Activated gamma-delta T cell (primary cell): ENCODE measurements around the gene EXOC1L.
"Not testable (repeated sequence)": the region's sequence is repeated elsewhere in the genome, so short reads cannot be mapped to it uniquely, and the experiment has no call there.

Experiments used
- DNase-seq: peaks from one replicate; lab custom pipeline; 2025; lab: John Stamatoyannopoulos, UW

Gene EXOC1L

DNA sequence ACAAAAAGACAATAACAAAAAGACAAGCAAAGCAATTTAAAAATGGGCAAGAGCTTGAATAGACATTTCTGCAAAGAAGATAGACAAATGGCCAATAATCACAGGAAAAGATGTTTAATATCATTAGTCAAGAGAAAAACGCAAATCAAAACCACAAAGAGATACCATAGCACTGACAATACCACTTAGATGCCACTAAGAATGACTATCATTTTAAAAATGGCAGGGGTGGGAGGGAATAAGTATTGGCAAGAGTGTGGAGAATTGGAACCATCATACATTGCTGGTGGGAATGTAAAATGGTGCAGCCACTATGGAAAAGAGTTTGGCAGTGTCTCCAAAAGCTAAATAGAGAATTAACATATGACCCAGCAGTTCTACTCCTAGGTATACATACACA is 18.8 kb downstream of the EXOC1L start:
- no peak for DNase-seq

DNA sequence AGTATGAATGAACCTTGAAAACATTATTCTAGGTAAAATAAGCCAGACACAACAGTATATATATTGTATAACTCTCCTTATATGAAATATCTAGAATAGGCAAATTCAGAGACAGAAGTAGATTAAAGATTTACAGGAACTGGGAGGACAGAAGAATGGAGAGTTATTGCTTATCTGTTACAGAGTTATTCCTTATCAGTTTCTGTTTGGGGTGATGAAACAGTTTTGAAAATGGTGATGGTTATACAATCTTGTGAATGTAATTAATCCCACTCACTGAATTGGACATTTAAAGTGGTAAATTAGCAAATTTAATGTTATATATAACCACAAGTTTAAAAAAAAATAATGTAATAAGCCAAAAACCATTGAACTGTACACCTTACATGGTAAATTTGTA is 19.4 kb downstream of the EXOC1L start:
- DNase-seq, result no peak

DNA sequence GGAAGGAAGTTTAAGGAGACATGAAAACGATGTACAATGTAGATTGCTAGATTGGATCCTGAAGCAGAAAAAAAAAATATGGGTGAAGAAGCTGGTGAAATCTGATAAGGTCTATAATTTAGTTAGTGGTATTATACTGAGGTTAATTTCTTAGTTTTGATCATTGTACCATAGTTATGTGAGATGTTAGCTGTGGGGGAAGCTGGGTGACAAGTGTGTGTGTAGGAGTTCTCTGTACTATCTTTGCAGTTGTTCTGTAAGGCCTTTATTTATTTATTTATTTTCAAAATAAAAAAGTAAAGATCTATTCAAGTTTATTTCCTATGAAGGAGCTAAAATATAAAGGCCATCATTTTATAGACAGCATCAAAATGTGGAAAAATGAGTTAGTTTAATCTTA is 21.4 kb downstream of the EXOC1L start:
- DNase-seq, result no peak

DNA sequence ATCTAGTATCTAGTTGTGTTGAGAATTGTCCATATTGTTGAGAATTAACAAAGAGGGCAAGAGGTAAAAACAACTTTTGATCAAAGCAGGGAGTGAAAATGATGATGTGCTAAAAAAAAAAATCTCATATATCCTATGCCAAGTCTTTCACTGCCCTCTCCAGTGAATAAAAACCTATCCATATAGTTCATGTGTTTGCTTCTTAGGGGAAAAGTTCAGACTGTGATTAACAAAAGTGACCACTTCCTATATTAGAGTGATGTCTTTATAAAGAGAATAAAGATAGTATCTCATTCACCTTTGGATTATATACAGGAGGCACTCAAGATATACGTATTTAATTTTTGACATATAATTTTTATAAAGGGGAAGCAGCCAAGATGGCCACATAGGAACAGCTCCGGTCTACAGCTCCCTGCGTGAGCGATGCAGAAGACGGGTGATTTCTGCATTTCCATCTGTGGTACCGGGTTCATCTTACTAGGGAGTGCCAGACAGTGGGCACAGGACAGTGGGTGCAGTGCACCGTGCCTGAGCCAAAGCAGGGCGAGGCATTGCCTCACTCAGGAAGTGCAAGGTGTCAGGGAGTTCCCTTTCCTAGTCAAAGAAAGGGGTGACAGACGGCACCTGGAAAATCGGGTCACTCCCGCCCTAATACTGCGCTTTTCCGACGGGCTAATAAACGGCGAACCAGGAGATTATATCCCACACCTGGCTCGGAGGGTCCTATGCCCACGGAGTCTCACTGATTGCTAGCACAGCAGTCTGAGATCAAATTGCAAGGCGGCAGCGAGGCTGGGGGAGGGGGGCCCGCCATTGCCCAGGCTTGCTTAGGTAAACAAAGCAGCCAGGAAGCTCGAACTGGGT is 22.0 kb downstream of the EXOC1L start:
- not testable (repeated sequence) for DNase-seq

DNA sequence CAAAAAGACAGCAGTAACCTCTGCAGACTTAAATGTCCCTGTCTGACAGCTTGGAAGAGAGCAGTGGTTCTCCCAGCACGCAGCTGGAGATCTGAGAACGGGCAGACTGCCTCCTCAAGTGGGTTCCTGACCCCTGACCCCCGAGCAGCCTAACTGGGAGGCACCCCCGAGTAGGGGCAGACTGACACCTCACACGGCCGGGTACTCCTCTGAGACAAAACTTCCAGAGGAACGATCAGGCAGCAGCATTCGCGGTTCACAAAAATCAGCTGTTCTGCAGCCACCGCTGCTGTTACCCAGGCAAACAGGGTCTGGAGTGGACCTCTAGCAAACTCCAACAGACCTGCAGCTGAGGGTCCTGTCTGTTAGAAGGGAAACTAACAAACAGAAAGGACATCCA is 22.7 kb downstream of the EXOC1L start:
- not testable (repeated sequence) for DNase-seq

DNA sequence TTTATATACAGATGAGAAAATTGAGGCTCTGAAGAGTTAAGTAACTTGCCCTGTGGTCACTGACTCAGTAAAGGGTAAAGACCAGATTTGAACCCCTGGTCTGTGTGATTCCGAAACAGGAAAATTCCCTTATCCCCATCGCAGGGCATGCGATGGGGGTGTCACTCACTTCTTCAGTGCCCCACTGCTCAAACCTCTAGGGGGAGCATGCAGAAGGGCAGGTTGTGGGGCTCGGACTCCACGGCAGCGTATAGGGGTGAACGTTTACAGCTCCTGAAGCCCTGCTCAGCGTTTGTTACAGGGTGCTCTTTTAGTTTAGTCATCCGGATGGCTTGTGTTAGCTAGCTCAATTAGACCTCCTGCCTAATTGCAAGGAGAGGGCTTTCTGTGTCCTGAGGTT is 30.1 kb downstream of the EXOC1L start:
- DNase-seq, result no peak

DNA sequence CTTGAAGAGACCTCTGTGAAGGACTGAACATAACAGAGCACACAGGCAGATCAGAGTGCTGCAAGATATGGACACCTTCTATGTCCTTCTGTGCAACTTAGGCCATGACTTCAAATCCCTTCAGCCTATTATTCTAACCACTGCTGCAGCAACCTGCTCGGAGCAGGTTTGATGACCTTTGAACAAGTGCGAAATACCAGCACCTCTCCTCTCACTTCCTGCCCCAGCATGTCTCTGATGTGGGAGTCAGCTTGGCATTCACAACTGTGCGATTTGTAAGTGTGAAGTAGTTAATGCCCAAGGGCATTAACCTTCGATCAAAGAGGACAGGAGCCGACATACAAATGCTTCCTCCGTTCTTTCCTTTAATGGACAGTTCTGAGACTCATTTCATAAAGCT is 32.3 kb downstream of the EXOC1L start:
- DNase-seq, result no peak

DNA sequence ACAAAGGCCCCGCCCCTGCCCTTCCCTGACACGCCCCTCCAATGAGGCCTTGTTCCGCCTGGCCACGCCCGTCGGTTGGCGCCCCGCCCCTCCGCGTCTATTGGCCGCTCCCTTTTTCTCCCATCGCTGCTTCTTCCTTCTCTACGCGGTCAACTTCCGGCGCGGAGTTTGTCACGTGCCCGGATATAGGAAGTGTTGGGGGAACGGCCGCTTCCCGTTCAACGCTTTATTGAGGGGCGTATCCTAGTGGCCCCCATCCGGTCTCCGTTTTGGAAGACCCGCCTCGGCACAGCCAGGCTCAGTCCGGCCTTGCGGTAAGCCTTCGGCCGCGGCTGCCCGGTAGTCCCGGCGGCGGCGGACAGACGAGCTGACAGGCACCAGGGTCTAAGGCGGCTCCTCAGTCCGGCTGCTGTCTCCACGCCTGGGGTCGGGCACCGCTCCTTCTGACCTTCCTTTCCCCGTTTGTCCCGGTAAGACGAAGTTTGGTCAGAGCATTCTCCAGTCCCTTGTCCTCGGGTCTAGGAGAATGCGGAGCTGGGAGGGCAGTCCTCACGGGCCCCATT is 34.0 kb downstream of the EXOC1L start, which contains the start of gene EXOC1:
EXOC1 (plus strand) TSS at position 165 of the 563 bp plus-strand sequence. CDS start 4,676 bp downstream, outside the sequence.
- DNase-seq, result peak; percentile 86

DNA sequence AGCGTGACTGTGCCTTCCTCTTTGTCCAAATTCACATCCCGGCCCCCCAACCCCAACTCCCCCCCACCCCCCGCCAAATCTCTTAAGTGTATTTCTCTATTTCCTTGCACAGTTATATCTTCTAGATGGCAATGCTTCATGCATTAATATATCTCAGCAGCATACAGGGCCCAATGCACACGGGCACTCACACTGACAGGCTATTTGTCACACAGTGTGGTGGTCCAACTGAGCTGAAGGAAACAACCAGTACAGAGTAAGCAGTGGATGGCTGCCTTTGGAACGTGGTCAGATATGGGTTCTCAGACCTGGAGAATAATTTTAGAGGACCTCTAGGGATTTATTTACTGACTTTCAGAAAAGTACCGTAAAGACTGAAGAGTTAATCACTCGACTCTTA is 34.5 kb downstream of the EXOC1L start:
- no peak for DNase-seq

DNA sequence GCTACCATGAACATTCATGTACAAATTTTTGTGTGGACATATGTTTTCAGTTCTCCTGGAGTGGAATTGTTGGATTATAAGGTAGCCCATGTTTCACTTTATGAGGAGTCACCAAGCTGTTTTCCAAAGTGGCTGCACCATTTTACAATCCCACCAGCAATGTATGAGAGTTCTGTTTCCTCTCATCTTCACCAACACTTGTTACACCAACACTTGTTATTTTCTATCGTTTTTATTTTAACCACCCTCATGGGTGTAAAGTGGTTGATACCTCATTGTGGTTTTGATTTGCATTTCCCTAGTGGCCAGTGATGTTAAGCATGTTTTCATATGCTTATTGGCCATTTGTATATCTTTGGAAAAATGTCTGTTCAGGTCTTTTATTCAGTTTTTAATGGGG is 38.0 kb downstream of the EXOC1L start:
- DNase-seq, result no peak

DNA sequence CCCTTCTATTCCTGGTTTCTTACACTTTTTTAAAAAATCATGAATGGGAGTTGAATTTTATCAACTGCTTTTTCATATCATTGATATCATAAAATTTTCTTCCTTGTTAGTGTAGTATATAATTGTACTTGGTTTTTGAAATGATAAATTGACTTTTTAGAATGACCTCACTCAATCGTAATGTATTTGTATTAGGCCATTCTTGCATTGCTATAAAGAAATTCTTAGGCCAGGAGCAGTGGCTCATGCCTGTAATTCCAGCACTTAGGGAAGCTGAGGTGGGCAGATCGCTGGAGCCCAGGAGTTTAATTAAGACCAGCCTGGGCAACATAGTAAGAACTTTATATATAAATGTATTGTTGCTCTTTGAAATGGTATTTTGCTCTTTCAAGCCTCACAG is 40.1 kb downstream of the EXOC1L start:
- no peak for DNase-seq

DNA sequence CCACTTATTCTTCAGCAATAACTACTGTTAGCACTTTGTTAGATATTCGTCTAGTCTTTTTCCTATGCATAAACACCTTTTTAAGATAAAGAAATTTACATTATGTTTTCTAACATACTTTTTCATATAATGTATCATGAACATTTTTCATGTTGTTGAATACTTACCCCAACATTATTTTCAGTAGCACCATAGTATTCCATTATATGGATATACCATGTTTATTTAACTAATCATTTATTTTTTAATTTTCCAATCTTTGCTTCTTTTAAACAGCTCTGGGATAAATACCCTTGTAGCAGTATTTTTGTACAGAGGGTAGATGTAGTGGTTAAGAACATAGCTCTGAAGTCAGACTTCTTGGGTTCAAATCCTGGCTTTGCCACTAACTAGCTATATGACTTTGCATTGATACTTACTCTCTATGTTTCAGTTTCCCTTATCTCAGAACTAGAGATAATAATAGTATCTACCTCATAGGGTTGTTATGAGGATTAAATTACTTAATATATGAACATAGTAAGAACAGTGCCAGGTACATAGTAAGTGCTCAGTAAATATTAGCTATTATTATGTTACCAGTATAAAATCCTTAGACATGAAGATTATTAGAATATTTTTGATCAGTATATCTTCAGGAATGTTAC is 45.1 kb downstream of the EXOC1L start:
- DNase-seq, result no peak

DNA sequence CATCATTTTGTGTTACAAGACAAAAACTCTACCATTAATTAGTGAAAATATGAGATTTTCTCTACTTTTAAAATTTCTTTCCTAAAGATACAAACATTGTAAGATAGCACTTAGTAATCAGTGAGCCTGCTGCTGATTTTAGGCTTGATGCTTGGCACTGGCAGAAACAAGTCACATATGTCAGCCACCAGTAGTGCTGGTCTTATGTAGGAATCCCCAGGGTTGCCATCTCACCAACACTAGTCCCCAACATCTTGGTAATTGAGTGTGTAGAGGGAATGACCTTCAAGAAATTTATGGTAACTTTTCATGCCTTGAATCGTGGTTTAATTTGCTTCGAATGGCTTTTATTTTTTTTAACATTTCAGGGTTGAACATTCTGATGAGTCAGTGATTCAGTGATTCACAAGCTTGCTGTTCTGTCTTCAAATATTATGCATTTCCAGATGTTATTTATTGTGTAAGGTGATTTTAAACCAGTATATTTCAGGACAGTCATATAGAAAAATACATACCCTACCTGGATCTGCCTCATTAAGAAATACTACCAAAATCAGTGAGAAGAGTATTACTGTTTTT is 45.7 kb downstream of the EXOC1L start:
- no peak for DNase-seq

DNA sequence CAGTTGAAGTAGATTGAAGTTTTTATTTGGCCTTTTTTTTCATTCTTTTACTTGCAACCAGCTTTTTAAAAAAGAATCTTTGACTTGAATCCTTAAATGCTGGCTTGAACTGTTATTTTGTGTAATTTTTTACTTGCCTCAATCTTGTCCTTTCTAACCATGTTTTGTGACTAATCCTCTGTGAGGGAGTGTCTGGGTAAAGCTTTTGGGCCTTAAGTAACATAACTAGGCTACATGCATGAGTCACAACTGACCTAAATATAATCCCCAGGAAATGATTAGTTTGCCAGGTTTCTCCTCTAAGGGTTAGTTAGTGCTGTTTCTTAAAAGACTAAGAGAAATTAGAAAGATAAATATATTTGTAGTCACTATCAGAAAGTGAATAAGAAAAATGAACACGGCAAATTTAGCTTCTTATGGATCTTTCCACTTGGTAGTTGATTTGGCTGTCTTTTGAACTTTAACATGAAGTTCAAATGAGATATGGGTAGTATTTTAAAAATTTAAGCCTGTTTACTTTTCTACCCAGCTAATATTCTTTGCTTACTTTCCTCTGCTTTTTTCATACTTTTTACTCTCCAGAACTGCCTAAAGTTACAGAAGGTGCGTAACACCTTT is 46.8 kb downstream of the EXOC1L start:
- DNase-seq, result no peak

DNA sequence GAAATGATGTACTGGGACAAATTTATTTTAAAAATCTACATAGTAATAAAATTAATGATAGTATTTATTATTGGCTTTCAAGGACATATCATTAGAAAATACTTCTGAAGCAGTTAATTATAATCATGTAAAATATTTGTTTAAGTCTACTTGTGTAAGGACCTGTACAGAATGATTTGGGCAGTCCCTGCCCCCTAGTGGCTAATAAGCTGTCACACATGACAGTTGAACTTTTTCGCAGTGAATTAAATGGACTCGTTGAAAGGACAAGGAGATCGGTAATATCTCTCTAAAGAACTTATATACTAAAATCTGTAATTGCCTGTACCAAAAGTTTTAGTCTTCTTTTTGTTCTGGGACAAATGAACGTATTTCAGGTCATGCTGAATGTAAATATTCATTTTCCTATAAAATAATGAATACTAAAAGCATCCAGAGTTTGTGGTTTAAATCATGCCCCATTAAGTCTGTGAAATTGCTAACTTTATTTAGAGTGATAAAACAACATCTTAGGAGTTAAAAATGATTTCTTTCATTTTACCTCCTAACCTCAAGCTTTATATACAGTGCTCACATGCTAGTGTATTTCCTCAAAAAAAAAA is 47.5 kb downstream of the EXOC1L start:
- DNase-seq, result no peak

DNA sequence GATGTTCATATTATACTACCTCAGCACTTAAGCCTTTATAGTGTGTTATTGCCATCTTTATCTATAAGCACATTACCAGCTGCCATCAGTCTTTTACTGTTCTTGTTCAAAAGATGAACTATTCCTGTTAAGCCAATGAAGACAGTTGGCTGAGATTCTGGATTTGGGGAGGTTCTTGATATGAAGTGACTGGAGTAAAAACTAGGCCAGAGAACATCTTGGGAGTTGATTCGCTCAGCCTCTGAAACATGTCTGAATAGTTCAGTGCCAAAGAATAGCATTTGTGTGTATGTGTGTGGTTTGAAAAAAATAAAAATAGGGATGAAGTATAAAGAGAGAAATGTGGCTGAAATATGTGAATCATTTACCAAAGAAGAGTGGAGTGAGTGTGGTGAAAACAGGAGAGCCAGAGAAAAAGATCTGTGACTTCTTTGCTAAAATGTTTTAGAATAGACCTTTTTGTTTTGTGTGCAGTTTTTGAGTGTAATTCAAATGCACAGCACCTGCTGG is 49.0 kb downstream of the EXOC1L start:
- no peak for DNase-seq

DNA sequence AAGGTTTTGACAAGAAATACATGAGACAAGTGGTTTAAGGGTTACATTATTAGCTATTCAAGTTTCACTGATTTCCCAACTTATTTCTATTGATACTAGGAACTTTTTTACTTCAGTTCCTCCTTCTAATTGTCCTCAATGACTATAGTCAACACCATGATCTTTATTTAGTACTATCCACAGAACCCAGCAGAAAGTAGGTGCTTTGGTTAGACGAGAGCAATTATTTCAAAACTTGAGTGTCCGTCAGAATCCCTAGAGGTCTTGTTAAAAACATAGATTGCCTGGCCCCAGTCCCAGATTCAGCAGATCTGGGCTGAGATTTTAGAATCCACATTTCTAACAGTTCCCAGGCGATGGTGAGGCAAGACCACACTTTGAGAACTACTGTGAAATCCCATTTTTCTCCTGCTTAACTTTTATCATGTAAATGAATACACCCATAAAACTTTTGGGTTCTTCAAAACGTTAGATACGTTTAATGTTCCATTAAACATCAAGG is 51.8 kb downstream of the EXOC1L start:
- no peak for DNase-seq

DNA sequence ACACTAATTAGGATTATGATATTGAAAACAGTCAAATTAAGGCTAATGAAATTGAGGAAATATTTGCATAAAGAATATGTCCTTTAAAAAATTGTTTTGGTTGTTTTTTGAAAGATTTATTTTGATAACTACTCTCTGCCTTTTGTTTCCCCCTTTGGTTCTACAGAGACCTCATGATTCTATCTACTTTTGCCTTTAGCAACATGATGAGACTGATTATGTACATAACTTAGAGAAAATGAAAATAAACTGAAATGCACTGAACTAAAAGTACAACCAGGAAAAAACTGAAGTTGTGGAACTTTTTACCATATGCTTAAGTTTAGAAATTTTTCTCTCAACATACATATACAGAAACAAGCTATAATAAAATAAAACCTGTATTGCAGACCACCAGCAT is 55.2 kb downstream of the EXOC1L start:
- no peak for DNase-seq

DNA sequence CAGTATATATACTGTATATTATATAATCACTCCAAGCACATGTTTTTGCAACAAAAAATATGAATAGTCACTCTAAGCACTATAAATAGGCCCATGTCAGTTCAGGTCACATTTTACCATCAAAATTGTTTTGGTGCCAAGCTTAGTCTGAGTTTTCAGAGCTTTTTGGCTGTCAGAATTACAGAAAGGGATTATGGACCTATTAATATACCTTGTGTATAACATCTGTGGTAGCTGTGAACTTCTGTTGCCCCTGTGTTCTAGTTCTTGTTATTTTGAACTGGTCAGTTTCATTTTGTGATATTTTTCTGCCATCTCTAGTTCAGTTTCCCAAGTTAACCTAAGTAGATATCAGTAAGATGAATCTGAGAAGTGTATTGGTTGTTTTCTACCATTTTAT is 56.8 kb downstream of the EXOC1L start:
- no peak for DNase-seq

DNA sequence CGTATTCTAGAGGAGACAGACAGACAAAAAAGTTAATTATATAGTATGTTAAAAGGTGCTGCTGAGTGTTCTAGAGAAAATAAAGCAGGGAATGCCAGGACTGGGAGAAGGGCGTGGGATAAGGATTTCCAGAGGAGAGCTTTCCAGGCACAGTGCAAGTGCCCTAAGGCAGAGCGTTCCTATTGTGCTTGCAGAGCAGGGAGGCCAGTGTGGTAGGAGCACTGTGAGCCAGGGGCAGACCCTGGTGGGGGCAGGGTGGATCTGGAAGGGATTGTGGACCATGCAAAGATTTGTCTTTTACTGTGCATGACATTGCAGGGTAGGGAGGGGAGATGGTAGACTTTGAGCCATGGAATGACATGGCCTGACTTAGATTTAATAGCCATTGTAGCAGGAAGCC is 59.6 kb downstream of the EXOC1L start:
- no peak for DNase-seq

DNA sequence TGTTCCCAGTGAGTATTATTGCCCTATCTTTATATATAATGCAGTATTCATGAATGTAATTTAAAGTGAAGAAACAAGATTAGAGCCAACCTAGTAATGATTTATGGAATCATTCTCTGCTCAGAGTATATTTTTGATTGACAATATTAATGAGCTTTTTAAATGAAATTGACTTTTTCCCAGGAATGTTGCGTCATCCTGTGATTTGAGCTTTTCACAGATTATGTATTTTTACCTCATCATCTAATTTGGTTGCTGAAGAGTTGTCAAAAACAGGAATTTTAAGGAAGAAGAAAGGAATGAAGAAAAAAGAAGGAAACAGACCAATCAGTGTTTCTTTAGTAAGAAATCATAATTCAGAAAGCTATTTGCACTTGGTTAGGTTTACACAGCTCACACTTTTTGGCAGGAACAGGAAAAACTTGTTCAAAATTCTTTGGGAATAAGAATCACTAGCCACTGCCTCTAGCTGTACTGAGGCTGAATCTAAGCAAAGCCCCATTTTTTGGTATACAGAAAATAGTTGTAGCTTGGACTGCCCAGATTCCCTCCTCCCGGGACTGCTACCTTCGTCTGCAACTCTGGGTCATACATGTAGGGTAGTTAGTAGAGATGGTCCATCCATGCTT is 61.2 kb downstream of the EXOC1L start:
- DNase-seq, result no peak
